Measurements from ENCODE around the gene CFDP1. TPM values are rescaled to one million over a fixed set of nuclear protein-coding genes. Genes with fewer than 3 reads are reported as not detected.
A peak's percentile ranks its signal among the peaks of the same experiment; 100 is the strongest.

The CFDP1 gene
- total and polyA plus RNA-seq, 2 donors (not counting 1 experiment from before 2014, with no cell fraction given) = 47.9 to 80.0 TPM

DNA sequence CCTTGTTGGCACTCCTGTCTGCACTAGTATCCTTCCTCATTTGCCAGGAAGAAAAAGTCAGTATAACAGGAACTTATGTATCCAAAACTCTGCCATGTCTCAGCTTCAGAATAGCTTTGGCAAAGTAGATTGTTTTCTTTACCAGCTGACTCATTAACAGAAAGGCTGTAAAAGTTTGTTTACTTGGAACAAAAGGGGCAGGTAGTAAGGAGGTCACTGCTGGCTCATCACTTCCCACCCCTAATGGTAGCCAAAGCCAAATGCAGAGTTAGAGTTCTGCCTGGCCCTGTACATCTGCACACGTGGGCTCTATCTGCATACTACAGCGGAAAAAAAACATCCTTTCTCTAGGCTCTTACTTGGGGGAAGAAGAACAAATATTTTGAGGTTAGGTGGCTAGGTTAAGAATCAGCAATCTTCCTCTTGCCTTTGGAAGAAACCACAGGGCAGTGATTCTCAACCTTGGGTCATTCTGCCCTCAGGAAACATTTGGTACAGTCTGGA is 90.9 kb downstream of the CFDP1 start:
- DNase-seq (ENCODE audit: low read depth in 2 of 2) = peak; percentile 30 to 84
- Histone ChIP-seq H3K27me3 (ENCODE audit: control insufficient read depth, insufficient read depth, low read length) (no peaks in the 10 kb centered on the region), H4K20me1 (ENCODE audit: control insufficient read depth, extremely low read depth, insufficient read depth, low read length) (no peaks in the 10 kb centered on the region), H3K4me2 (ENCODE audit: extremely low read depth, insufficient read depth, low read length) (no peak overlapping the region), H3K9ac (ENCODE audit: insufficient read depth, low read length) (no peak overlapping the region), H2AFZ (ENCODE audit: low read length) (no peak overlapping the region), H3K79me2 (ENCODE audit: control insufficient read depth, insufficient read depth, low read length) (no peaks in the 10 kb centered on the region), H3K4me1 (ENCODE audit: control insufficient read depth, extremely low read depth, insufficient read depth, low read length) (peaks cover 16% of the 10 kb centered on the region), H3K36me3 (ENCODE audit: control insufficient read depth, insufficient read depth, low read length) (no peaks in the 10 kb centered on the region), H3K4me3 (replicated peaks in 1 of 4; ENCODE audit: control extremely low read depth in 1 of 4, insufficient read depth in 1 of 4, low read depth in 3 of 4, low read length in 4 of 4) (no peak overlapping the region), H3K27ac (ENCODE audit: insufficient read depth, low read length) (no peak overlapping the region), H3K9me3 (ENCODE audit: control insufficient read depth, insufficient read depth, low read depth, low read length) (no peaks in the 10 kb centered on the region)
- TF ChIP-seq EZH2 (IDR thresholded peaks at IDR 0.05; ENCODE audit: low read length, missing control alignments) = no peak
- TF ChIP-seq, protein P1, sequence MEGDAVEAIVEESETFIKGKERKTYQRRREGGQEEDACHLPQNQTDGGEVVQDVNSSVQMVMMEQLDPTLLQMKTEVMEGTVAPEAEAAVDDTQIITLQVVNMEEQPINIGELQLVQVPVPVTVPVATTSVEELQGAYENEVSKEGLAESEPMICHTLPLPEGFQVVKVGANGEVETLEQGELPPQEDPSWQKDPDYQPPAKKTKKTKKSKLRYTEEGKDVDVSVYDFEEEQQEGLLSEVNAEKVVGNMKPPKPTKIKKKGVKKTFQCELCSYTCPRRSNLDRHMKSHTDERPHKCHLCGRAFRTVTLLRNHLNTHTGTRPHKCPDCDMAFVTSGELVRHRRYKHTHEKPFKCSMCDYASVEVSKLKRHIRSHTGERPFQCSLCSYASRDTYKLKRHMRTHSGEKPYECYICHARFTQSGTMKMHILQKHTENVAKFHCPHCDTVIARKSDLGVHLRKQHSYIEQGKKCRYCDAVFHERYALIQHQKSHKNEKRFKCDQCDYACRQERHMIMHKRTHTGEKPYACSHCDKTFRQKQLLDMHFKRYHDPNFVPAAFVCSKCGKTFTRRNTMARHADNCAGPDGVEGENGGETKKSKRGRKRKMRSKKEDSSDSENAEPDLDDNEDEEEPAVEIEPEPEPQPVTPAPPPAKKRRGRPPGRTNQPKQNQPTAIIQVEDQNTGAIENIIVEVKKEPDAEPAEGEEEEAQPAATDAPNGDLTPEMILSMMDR (conservative IDR thresholded peaks at IDR 0.05 in 1 of 2, IDR thresholded peaks at IDR 0.05 in 1 of 2; ENCODE audit: low read depth in 1 of 2, low read length in 2 of 2) = no peak

DNA sequence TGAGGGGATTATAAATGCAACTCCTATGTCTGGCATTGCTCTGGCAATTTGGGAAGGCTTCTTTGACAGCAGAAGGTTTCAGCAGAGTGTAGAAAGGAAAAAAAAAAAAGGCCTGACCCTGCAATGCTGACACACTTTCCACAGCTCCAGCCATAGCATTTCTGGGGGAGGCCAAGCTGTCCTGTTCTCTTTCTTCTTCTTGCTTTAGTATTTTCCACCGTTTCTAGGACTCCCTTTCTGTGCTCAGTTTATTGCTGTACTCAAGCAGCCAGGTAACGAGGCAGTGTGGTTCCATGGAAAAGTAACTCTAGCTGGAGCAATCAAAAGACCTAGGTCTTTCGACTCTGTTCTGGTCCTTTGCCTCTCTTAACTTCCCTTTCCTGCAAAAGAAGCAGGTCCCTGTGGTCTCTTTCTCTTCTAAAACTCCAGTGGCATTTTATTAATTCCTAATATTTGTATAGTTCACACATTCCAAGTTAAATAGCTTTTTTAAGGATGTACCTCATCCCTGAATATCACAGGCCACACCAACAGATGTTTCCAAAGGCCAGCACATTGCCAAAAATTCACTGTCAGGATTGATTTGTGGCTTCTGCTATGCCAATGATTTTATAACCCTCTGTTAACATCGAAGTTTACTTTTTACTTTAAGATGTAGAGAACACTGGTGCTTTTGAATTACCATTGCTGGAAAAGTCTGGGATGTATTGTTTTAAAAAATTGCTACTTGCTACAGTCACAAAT is 91.6 kb downstream of the CFDP1 start:
- H3K36me3 ChIP-seq (ENCODE audit: control insufficient read depth, insufficient read depth, low read length) = no peaks in the 10 kb centered on the region
- no peaks in the 10 kb centered on the region for H3K9me3 ChIP-seq (ENCODE audit: control insufficient read depth, insufficient read depth, low read depth, low read length)
- H3K9ac ChIP-seq (ENCODE audit: insufficient read depth, low read length) = no peak overlapping the region
- no peak overlapping the region for H3K27ac ChIP-seq (ENCODE audit: insufficient read depth, low read length)
- H3K79me2 ChIP-seq (ENCODE audit: control insufficient read depth, insufficient read depth, low read length) = no peaks in the 10 kb centered on the region
- H3K4me3 ChIP-seq (replicated peaks in 1 of 4; ENCODE audit: control extremely low read depth in 1 of 4, insufficient read depth in 1 of 4, low read depth in 3 of 4, low read length in 4 of 4) = no peak overlapping the region
- H3K27me3 ChIP-seq (ENCODE audit: control insufficient read depth, insufficient read depth, low read length) = no peaks in the 10 kb centered on the region
- DNase-seq (ENCODE audit: low read depth in 2 of 2) = peak in 1 of 2 donors; percentile 22
- no peak overlapping the region for H2AFZ ChIP-seq (ENCODE audit: low read length)
- no peak for TF ChIP-seq EZH2 (IDR thresholded peaks at IDR 0.05; ENCODE audit: low read length, missing control alignments)
- TF ChIP-seq, protein P1 (conservative IDR thresholded peaks at IDR 0.05 in 1 of 2, IDR thresholded peaks at IDR 0.05 in 1 of 2; ENCODE audit: low read depth in 1 of 2, low read length in 2 of 2) = no peak
- no peaks in the 10 kb centered on the region for H4K20me1 ChIP-seq (ENCODE audit: control insufficient read depth, extremely low read depth, insufficient read depth, low read length)
- H3K4me1 ChIP-seq (ENCODE audit: control insufficient read depth, extremely low read depth, insufficient read depth, low read length) = peaks cover 16% of the 10 kb centered on the region
- no peak overlapping the region for H3K4me2 ChIP-seq (ENCODE audit: extremely low read depth, insufficient read depth, low read length)

DNA sequence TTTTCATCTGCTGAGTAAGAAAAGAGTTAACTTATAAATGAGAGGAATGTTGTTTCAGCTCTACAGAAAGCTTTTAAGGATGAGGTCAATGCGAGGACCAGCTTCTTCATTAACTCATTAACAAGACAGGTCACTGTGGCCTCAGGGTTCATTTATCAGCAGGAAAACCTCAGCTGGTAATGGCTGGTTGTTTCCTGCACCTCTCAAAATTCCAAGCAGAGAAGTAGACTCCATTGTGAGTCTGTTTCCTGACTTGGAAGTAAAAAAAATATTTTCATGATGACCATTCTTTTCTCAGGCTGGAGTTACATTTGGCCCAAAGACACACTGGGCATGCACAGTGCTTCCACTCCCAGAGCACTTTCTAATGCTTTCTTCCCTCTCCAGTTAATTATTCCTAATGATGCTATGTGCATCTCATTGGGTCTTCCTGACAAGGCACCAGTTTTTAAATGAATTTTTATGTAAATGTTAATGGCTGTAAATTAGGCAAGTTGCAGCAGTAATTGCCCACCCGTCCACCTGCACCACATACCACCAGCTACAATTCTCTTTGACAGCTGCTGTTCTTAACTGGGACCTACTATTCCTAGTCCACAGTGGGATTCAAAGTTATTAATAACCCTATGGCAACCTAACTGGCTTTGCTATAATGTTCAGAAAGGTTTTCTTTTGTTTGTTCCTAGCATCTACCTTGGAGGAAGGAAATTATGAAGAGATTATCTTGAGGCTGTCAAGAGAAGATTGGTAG is 92.4 kb downstream of the CFDP1 start:
- H3K27me3 ChIP-seq (ENCODE audit: control insufficient read depth, insufficient read depth, low read length) = no peaks in the 10 kb centered on the region
- no peak overlapping the region for H3K9ac ChIP-seq (ENCODE audit: insufficient read depth, low read length)
- TF ChIP-seq, protein P1 (conservative IDR thresholded peaks at IDR 0.05 in 1 of 2, IDR thresholded peaks at IDR 0.05 in 1 of 2; ENCODE audit: low read depth in 1 of 2, low read length in 2 of 2) = no peak
- no peak for TF ChIP-seq EZH2 (IDR thresholded peaks at IDR 0.05; ENCODE audit: low read length, missing control alignments)
- H4K20me1 ChIP-seq (ENCODE audit: control insufficient read depth, extremely low read depth, insufficient read depth, low read length) = no peaks in the 10 kb centered on the region
- H3K36me3 ChIP-seq (ENCODE audit: control insufficient read depth, insufficient read depth, low read length) = no peaks in the 10 kb centered on the region
- no peak overlapping the region for H3K4me2 ChIP-seq (ENCODE audit: extremely low read depth, insufficient read depth, low read length)
- no peaks in the 10 kb centered on the region for H3K9me3 ChIP-seq (ENCODE audit: control insufficient read depth, insufficient read depth, low read depth, low read length)
- no peak overlapping the region for H3K27ac ChIP-seq (ENCODE audit: insufficient read depth, low read length)
- peaks cover 16% of the 10 kb centered on the region for H3K4me1 ChIP-seq (ENCODE audit: control insufficient read depth, extremely low read depth, insufficient read depth, low read length)
- no peaks in the 10 kb centered on the region for H3K79me2 ChIP-seq (ENCODE audit: control insufficient read depth, insufficient read depth, low read length)
- peak in 1 of 2 donors; percentile 86 for DNase-seq (ENCODE audit: low read depth in 2 of 2)
- no peak overlapping the region for H3K4me3 ChIP-seq (replicated peaks in 1 of 4; ENCODE audit: control extremely low read depth in 1 of 4, insufficient read depth in 1 of 4, low read depth in 3 of 4, low read length in 4 of 4)
- H2AFZ ChIP-seq (ENCODE audit: low read length) = no peak overlapping the region

Data from fibroblast of lung (primary cell).